Caco-2 (cell line): ENCODE measurements around the gene B3GNT5. TPM values are rescaled to one million over a fixed set of nuclear protein-coding genes. Genes with fewer than 3 reads are reported as not detected.

Source experiments
- BruUV-seq: library from RNA; stranded (reverse); fragments of 400-500 nt; replicated peaks from 2 replicates; lab custom pipeline; 2021; lab: Mats Ljungman, UMichigan
- CTCF ChIA-PET: fragments of 300-600 bp; sonication (Branson Sonifier 250); formaldehyde crosslinking; loops from one replicate; lab custom pipeline; 2022; ENCODE audit warnings: antibody characterized with exemption; lab: Charles Lee
- POLR2A ChIA-PET: fragments of 300-600 bp; sonication (Branson Sonifier 250); formaldehyde crosslinking; loops from one replicate; lab custom pipeline; 2022; ENCODE audit warnings: antibody characterized with exemption; lab: Charles Lee
- DNase-seq, 2 experiments: peaks; one replicate each; pipeline versions ENCODE4 v3.0.0 to v3.0.0-alpha.2; 2020 to 2022
- H3K27me3 ChIP-seq: replicated peaks from 2 replicates; pipeline ENCODE4 v1.6.0; 2011; ENCODE audit warnings: low read length; ENCODE audit not compliant: control insufficient read depth, insufficient read depth
- H3K36me3 ChIP-seq: 2 replicates; pipeline ENCODE4 v1.5.1; 2011; ENCODE audit warnings: low read length; ENCODE audit not compliant: control insufficient read depth, insufficient read depth
- H3K4me1 ChIP-seq: fragments of 250-450 bp; sonication (Bioruptor Pico); 2 replicates; pipeline ENCODE4 v1.5.1; 2020; ENCODE audit warnings: mild to moderate bottlenecking
- H3K4me3 ChIP-seq: 2 replicates; pipeline ENCODE4 v1.5.1; 2011; ENCODE audit warnings: low read depth, mild to moderate bottlenecking, control low read depth, low read length
- H3K9me3 ChIP-seq: fragments of 250-450 bp; sonication (Bioruptor Pico); 2 replicates; pipeline ENCODE4 v1.5.1; 2020; ENCODE audit warnings: mild to moderate bottlenecking, moderate library complexity
- H3K27ac Mint-ChIP-seq: one replicate; pipeline ENCODE4 v1.8.0; 2022; ENCODE audit warnings: mixed read lengths; ENCODE audit not compliant: unreplicated experiment
- H3K27me3 Mint-ChIP-seq: one replicate; pipeline ENCODE4 v1.8.0; 2022; ENCODE audit warnings: mixed read lengths; ENCODE audit not compliant: insufficient read depth, unreplicated experiment
- H3K36me3 Mint-ChIP-seq: one replicate; pipeline ENCODE4 v1.8.0; 2022; ENCODE audit warnings: mild to moderate bottlenecking, mixed read lengths; ENCODE audit not compliant: insufficient read depth, unreplicated experiment
- H3K4me1 Mint-ChIP-seq: one replicate; pipeline ENCODE4 v1.8.0; 2022; ENCODE audit warnings: low read depth, mixed read lengths; ENCODE audit not compliant: unreplicated experiment
- H3K4me3 Mint-ChIP-seq: one replicate; pipeline ENCODE4 v1.8.0; 2022; ENCODE audit warnings: mild to moderate bottlenecking, moderate library complexity, mixed read lengths; ENCODE audit not compliant: unreplicated experiment
- H3K9me3 Mint-ChIP-seq: one replicate; pipeline ENCODE4 v1.8.0; 2022; ENCODE audit warnings: mixed read lengths; ENCODE audit not compliant: unreplicated experiment
- intact Hi-C: fragments of 100-400 bp; cut with micrococcal nuclease; formaldehyde crosslinking; loops from one replicate; pipeline ENCODE4 v1.10.0; 2022; ENCODE audit not compliant: unreplicated experiment
- total RNA-seq: library from RNA; stranded (reverse); gene quantifications from 2 replicates; pipeline ENCODE4 v1.2.3, GENCODE V29; 2022
- TF ChIP-seq, protein P1 (sequence below), 2 experiments: fragments of 200-600 bp in 1 of 2; IDR thresholded peaks; 1 replicate in 1 of 2; 2 replicates in 1 of 2; pipeline versions ENCODE4 v1.5.1 to v1.8.0; 2011 to 2022; ENCODE audit warnings: antibody characterized with exemption in 1 of 2, control low read depth in 1 of 2, inconsistent platforms in 1 of 2, low read depth in 1 of 2, low read length in 1 of 2, mild to moderate bottlenecking in 1 of 2, moderate library complexity in 1 of 2; ENCODE audit not compliant: insufficient read depth in 1 of 2, severe bottlenecking in 1 of 2, unreplicated experiment in 1 of 2

The B3GNT5 gene
- total RNA-seq, 1 experiment from 2014 or later: 9.4 TPM

DNA sequence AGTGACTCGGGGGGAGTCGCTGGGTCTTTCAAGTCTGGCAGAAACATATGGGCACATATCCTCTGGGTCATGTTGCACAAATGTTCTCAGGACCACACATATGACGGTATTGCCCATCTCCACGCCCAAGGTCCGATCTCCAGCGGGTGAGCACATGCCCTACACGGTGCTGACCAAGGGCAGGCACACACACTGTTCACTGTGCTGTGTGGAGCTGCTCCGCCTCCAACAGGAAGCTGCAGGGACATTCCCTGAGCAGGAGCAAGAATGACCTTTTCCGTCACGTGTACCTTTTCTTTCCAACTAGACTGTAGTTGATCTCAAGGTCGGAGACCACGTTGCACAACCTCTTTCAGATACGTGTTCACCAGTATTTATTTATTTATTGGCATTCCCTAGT is 41.7 kb upstream of the B3GNT5 start:
- H3K36me3 ChIP-seq: no peaks in the 10 kb centered on the region
- Mint-ChIP-seq H3K27ac (no peak overlapping the region), H3K27me3 (no peaks in the 10 kb centered on the region), H3K36me3 (no peaks in the 10 kb centered on the region), H3K4me1 (peaks cover 5% of the 10 kb centered on the region), H3K4me3 (no peak overlapping the region), H3K9me3 (no peaks in the 10 kb centered on the region)
- ChIA-PET POLR2A (no interaction called here), CTCF (interaction anchor here (1.0 kb wide), 1 partner anchor 9 kb away, joined by 3 read pairs; no protein-coding TSS in a partner anchor)
- no peak overlapping the region for H3K4me3 ChIP-seq
- H3K27me3 ChIP-seq: no peaks in the 10 kb centered on the region
- no peaks in the 10 kb centered on the region for H3K9me3 ChIP-seq
- no TSS peak for BruUV-seq
- H3K4me1 ChIP-seq: 0 out of 2 replicates have a peak, but pooled peaks cover 4% of the 10 kb centered on the region
- intact Hi-C loops: no loop called here
- no peak for DNase-seq
- TF ChIP-seq, protein P1, sequence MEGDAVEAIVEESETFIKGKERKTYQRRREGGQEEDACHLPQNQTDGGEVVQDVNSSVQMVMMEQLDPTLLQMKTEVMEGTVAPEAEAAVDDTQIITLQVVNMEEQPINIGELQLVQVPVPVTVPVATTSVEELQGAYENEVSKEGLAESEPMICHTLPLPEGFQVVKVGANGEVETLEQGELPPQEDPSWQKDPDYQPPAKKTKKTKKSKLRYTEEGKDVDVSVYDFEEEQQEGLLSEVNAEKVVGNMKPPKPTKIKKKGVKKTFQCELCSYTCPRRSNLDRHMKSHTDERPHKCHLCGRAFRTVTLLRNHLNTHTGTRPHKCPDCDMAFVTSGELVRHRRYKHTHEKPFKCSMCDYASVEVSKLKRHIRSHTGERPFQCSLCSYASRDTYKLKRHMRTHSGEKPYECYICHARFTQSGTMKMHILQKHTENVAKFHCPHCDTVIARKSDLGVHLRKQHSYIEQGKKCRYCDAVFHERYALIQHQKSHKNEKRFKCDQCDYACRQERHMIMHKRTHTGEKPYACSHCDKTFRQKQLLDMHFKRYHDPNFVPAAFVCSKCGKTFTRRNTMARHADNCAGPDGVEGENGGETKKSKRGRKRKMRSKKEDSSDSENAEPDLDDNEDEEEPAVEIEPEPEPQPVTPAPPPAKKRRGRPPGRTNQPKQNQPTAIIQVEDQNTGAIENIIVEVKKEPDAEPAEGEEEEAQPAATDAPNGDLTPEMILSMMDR (IDR thresholded peaks at IDR 0.05; ENCODE audit: insufficient read depth in 1 of 2, low read depth in 1 of 2, low read length in 1 of 2, severe bottlenecking in 1 of 2, unreplicated experiment in 1 of 2): no peak

DNA sequence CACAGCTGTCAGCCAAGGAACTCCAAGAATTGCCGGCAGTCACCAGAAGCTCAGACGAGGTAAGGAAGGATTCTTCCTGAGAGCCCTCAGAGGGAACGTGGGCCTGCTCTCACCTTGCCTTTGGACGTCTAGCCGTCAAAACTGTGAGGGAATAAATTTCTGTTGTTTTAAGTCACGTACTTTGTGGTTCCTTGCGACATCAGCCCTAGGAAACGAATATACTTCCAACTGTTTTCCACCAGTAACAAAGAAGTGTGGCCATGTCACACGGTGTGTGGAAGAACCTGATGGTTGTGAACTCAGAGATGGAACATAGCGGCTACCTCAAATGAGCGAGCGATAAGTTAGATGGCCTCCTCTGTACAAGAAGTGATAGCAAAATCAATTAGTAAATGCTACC is 41.0 kb upstream of the B3GNT5 start:
- ChIA-PET CTCF (no interaction called here), POLR2A (no interaction called here)
- Mint-ChIP-seq H3K4me1 (peaks cover 5% of the 10 kb centered on the region), H3K27ac (no peak overlapping the region), H3K27me3 (no peaks in the 10 kb centered on the region), H3K4me3 (no peak overlapping the region), H3K36me3 (no peaks in the 10 kb centered on the region), H3K9me3 (no peaks in the 10 kb centered on the region)
- H3K36me3 ChIP-seq: no peaks in the 10 kb centered on the region
- TF ChIP-seq, protein P1 (IDR thresholded peaks at IDR 0.05; ENCODE audit: insufficient read depth in 1 of 2, low read depth in 1 of 2, low read length in 1 of 2, severe bottlenecking in 1 of 2, unreplicated experiment in 1 of 2): no peak
- DNase-seq: no peak
- no peaks in the 10 kb centered on the region for H3K27me3 ChIP-seq
- no TSS peak for BruUV-seq
- intact Hi-C loops: no loop called here
- 0 out of 2 replicates have a peak, but pooled peaks cover 4% of the 10 kb centered on the region for H3K4me1 ChIP-seq
- H3K4me3 ChIP-seq: no peak overlapping the region
- no peaks in the 10 kb centered on the region for H3K9me3 ChIP-seq

DNA sequence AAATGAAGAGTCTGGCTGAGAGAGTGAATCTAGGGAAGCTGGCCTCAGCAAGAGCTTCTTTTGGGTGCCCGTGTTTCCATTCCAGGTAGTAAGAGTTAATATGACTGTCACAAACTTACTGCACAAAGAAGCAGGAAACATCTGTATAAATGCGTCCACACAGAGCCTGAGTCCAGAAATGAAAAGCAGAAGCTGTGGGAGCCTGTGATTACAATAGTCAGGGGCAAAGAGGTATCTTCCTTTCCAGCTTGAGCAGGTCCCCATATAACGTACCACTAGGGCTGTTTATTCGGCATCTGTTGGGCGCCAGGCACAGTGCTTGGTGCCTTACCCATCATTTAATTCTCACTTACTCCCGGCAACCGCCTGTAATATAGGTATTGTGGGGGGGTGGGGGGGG is 40.5 kb upstream of the B3GNT5 start:
- CTCF ChIA-PET: no interaction called here
- Mint-ChIP-seq H3K4me3 (no peak overlapping the region), H3K9me3 (no peaks in the 10 kb centered on the region), H3K4me1 (peaks cover 5% of the 10 kb centered on the region), H3K27me3 (no peaks in the 10 kb centered on the region), H3K36me3 (peaks cover 3% of the 10 kb centered on the region), H3K27ac (no peak overlapping the region)
- intact Hi-C loops: no loop called here
- Histone ChIP-seq H3K27me3 (no peaks in the 10 kb centered on the region), H3K36me3 (no peaks in the 10 kb centered on the region), H3K4me3 (no peak overlapping the region), H3K4me1 (0 out of 2 replicates have a peak, but pooled peaks cover 4% of the 10 kb centered on the region), H3K9me3 (no peaks in the 10 kb centered on the region)
- TF ChIP-seq, protein P1 (IDR thresholded peaks at IDR 0.05; ENCODE audit: insufficient read depth in 1 of 2, low read depth in 1 of 2, low read length in 1 of 2, severe bottlenecking in 1 of 2, unreplicated experiment in 1 of 2): no peak
- DNase-seq: no peak
- POLR2A ChIA-PET: no interaction called here
- no TSS peak for BruUV-seq
